H9 (cell line): Measurements from ENCODE around the gene UGT1A3. TPM values are rescaled to one million over a fixed set of nuclear protein-coding genes. Genes with fewer than 3 reads are reported as not detected.

Experiments used
- DNase-seq: peaks from one replicate; pipeline ENCODE4 v3.0.0-alpha.2; 2017
- H2AFZ ChIP-seq: one replicate; pipeline ENCODE4 v1.6.1; 2013; ENCODE audit warnings: mild to moderate bottlenecking, low read length, control low read depth, moderate library complexity
- H2AK5ac ChIP-seq: 2 replicates; pipeline ENCODE4 v1.6.1; 2013; ENCODE audit warnings: low read length, control low read depth, mixed read lengths; ENCODE audit not compliant: insufficient read length
- H2BK120ac ChIP-seq: one replicate; pipeline ENCODE4 v1.6.1; 2013; ENCODE audit warnings: low read depth, mild to moderate bottlenecking, low read length, control low read depth, inconsistent platforms; ENCODE audit not compliant: poor library complexity, severe bottlenecking
- H2BK12ac ChIP-seq: 2 replicates; pipeline ENCODE4 v1.6.1; 2013; ENCODE audit warnings: low read length, control low read depth, mixed read lengths, low read depth; ENCODE audit not compliant: insufficient read length
- H2BK15ac ChIP-seq: 2 replicates; pipeline ENCODE4 v1.6.1; 2013; ENCODE audit warnings: low read depth, low read length, control low read depth
- H2BK20ac ChIP-seq: one replicate; pipeline ENCODE4 v1.6.1; 2013; ENCODE audit warnings: low read depth, mild to moderate bottlenecking, low read length, control low read depth, inconsistent platforms; ENCODE audit not compliant: poor library complexity, severe bottlenecking
- H2BK5ac ChIP-seq: 2 replicates; pipeline ENCODE4 v1.6.1; 2013; ENCODE audit warnings: low read length, control low read depth, mixed read lengths; ENCODE audit not compliant: insufficient read length
- H3K14ac ChIP-seq: 2 replicates; pipeline ENCODE4 v1.6.1; 2013; ENCODE audit warnings: low read length, control low read depth; ENCODE audit not compliant: insufficient read depth
- H3K18ac ChIP-seq: 2 replicates; pipeline ENCODE4 v1.6.1; 2013; ENCODE audit warnings: low read depth, mild to moderate bottlenecking, mixed read lengths, low read length, control low read depth; ENCODE audit not compliant: insufficient read length
- H3K23ac ChIP-seq: 2 replicates; pipeline ENCODE4 v1.6.1; 2013; ENCODE audit warnings: low read length, control low read depth, mixed read lengths, low read depth; ENCODE audit not compliant: insufficient read length
- H3K23me2 ChIP-seq: 2 replicates; pipeline ENCODE4 v1.6.1; 2013; ENCODE audit warnings: low read depth, mild to moderate bottlenecking, mixed read lengths, low read length, control low read depth; ENCODE audit not compliant: insufficient read length, poor library complexity, severe bottlenecking
- H3K27ac ChIP-seq: 2 replicates; pipeline ENCODE4 v1.5.1; 2013; ENCODE audit warnings: low read length, control low read depth, mixed read lengths, low read depth; ENCODE audit not compliant: insufficient read length
- H3K27me3 ChIP-seq: 2 replicates; pipeline ENCODE4 v1.6.1; 2013; ENCODE audit warnings: low read length, control low read depth, inconsistent platforms; ENCODE audit not compliant: insufficient read depth
- H3K4ac ChIP-seq: 2 replicates; pipeline ENCODE4 v1.6.1; 2013; ENCODE audit warnings: low read depth, mild to moderate bottlenecking, control low read depth, inconsistent platforms, low read length, moderate library complexity
- H3K4me1 ChIP-seq: 2 replicates; pipeline ENCODE4 v1.6.1; 2013; ENCODE audit warnings: low read length, control low read depth, inconsistent platforms; ENCODE audit not compliant: insufficient read depth
- H3K4me2 ChIP-seq: 2 replicates; pipeline ENCODE4 v1.6.1; 2013; ENCODE audit warnings: low read length, control low read depth, mixed read lengths; ENCODE audit not compliant: insufficient read length, insufficient read depth
- H3K56ac ChIP-seq: 2 replicates; pipeline ENCODE4 v1.6.1; 2013; ENCODE audit warnings: low read depth, mild to moderate bottlenecking, mixed read lengths, low read length, control low read depth; ENCODE audit not compliant: insufficient read length
- H3K79me1 ChIP-seq: 2 replicates; pipeline ENCODE4 v1.6.1; 2013; ENCODE audit warnings: low read depth, mild to moderate bottlenecking, moderate library complexity, low read length, control low read depth, inconsistent platforms; ENCODE audit not compliant: insufficient read depth, poor library complexity, severe bottlenecking
- H3K79me2 ChIP-seq: 2 replicates; pipeline ENCODE4 v1.6.1; 2013; ENCODE audit warnings: low read length, control low read depth, inconsistent platforms; ENCODE audit not compliant: insufficient read depth
- H3K9ac ChIP-seq: 2 replicates; pipeline ENCODE4 v1.6.1; 2013; ENCODE audit warnings: low read length, control low read depth, mixed read lengths; ENCODE audit not compliant: insufficient read length; ENCODE audit errors: extremely low read depth
- H3K9me3 ChIP-seq: one replicate; pipeline ENCODE4 v1.6.1; 2013; ENCODE audit warnings: low read depth, low read length, inconsistent platforms; ENCODE audit not compliant: control insufficient read depth
- H3T11ph ChIP-seq: one replicate; pipeline ENCODE4 v1.6.1; 2013; ENCODE audit warnings: mild to moderate bottlenecking, low read length, control low read depth, inconsistent platforms
- H4K20me1 ChIP-seq: one replicate; pipeline ENCODE4 v1.6.1; 2013; ENCODE audit not compliant: control insufficient read depth, insufficient read length, insufficient read depth
- H4K5ac ChIP-seq: 2 replicates; pipeline ENCODE4 v1.6.1; 2013; ENCODE audit warnings: low read depth, mild to moderate bottlenecking, mixed read lengths, low read length, control low read depth; ENCODE audit not compliant: insufficient read length
- H4K8ac ChIP-seq: replicated peaks from 2 replicates; pipeline ENCODE4 v1.6.1; 2013; ENCODE audit warnings: low read length, control low read depth, mixed read lengths, low read depth; ENCODE audit not compliant: insufficient read length
- H4K91ac ChIP-seq: 2 replicates; pipeline ENCODE4 v1.6.1; 2013; ENCODE audit warnings: low read depth, mild to moderate bottlenecking, moderate library complexity, mixed read lengths, low read length, control low read depth; ENCODE audit not compliant: insufficient read length
- H3K27ac Mint-ChIP-seq, 3 experiments: 2 replicates in 2 of 3; 3 replicates in 1 of 3; pipeline ENCODE4 v1.8.0; 2020 to 2021; ENCODE audit warnings: mixed read lengths in 3 of 3, mild to moderate bottlenecking in 1 of 3, moderate library complexity in 1 of 3
- H3K27me3 Mint-ChIP-seq: 2 replicates; pipeline ENCODE4 v1.8.0; 2021; ENCODE audit warnings: low read depth, mild to moderate bottlenecking, moderate library complexity, mixed read lengths
- H3K36me3 Mint-ChIP-seq, 3 experiments: 2 replicates in 2 of 3; 3 replicates in 1 of 3; pipeline ENCODE4 v1.8.0; 2020 to 2021; ENCODE audit warnings: low read depth in 3 of 3, mixed read lengths in 3 of 3; ENCODE audit not compliant: insufficient read depth in 1 of 3
- H3K4me1 Mint-ChIP-seq, 2 experiments: 2 replicates each; pipeline ENCODE4 v1.8.0; 2020; ENCODE audit warnings: mixed read lengths in 2 of 2
- H3K4me3 Mint-ChIP-seq, 2 experiments: 2 replicates in 1 of 2; 3 replicates in 1 of 2; pipeline ENCODE4 v1.8.0; 2020 to 2021; ENCODE audit warnings: mild to moderate bottlenecking in 2 of 2, mixed read lengths in 2 of 2, moderate library complexity in 1 of 2
- H3K9me3 Mint-ChIP-seq, 2 experiments: 2 replicates in 1 of 2; 3 replicates in 1 of 2; pipeline ENCODE4 v1.8.0; 2020; ENCODE audit warnings: mild to moderate bottlenecking in 2 of 2, mixed read lengths in 2 of 2, moderate library complexity in 1 of 2
- WGBS: extraction: QIAGEN DNeasy Blood & Tissue Kit; methylation state at CpG from one replicate; pipeline ENCODE4 v1.1.7; 2013; ENCODE audit warnings: missing lambda C conversion rate, low lambda C conversion rate, mixed read lengths; ENCODE audit not compliant: insufficient read length; ENCODE audit errors: extremely low coverage; 5-methylcytosine and 5-hydroxymethylcytosine counted together
- total RNA-seq: library from RNA; stranded (reverse); gene quantifications from 2 replicates; pipeline ENCODE4 v1.2.1, GENCODE V29; 2021
- TF ChIP-seq, protein P1 (sequence below): fragments of 200-600 bp; sonication (generic); conservative IDR thresholded peaks from 3 replicates; pipeline ENCODE4 v1.8.0; 2021; ENCODE audit warnings: antibody characterized with exemption, mild to moderate bottlenecking

UGT1A3 gene
- total RNA-seq, 1 experiment from 2014 or later: not detected

DNA sequence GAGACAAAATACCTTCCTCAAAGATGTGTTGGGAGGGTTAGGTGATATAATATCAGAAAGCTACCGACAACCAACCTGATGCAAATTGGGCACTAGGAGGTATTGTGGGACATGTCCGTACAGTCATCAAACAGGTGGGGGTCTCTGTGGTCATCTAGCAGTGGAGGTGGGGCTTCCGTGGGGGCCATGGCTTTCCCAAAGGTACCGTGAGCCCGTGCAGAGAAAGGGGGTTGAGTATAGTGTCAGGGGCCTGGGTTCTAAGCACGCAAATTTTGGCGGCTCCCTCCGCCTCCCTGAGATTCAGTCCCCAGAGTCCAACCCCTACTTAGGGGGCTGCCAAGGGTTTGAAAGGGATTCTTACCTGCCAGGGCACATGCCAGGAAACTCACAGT is 92.9 kb downstream of the UGT1A3 start:
- peaks cover 1% of the 10 kb centered on the region; the same call in 1 of the 2 replicates for H3K27me3 Mint-ChIP-seq
- WGBS: no CpG with 5 or more reads among the region's 8 CpGs
- Histone ChIP-seq H3K18ac (no peak overlapping the region), H3K9ac (no peak overlapping the region), H4K5ac (no peak overlapping the region), H3K4ac (no peak overlapping the region), H3K4me1 (no peaks in the 10 kb centered on the region), H2AFZ (no peak overlapping the region), H3K23ac (no peak overlapping the region), H4K20me1 (no peaks in the 10 kb centered on the region), H3K27ac (no peak overlapping the region), H3K79me1 (no peaks in the 10 kb centered on the region), H2BK5ac (no peak overlapping the region), H2BK12ac (no peak overlapping the region), H2AK5ac (no peak overlapping the region), H4K91ac (no peak overlapping the region), H3K4me2 (no peak overlapping the region), H2BK20ac (no peak overlapping the region), H3K14ac (no peak overlapping the region; the same call in 1 of the 2 replicates), H3K9me3 (no peaks in the 10 kb centered on the region), H3T11ph (no peak overlapping the region), H2BK15ac (no peak overlapping the region), H3K79me2 (no peaks in the 10 kb centered on the region), H4K8ac (no peak overlapping the region), H2BK120ac (no peak overlapping the region), H3K27me3 (no peaks in the 10 kb centered on the region), H3K23me2 (no peaks in the 10 kb centered on the region), H3K56ac (no peak overlapping the region)
- no peak overlapping the region for H3K4me3 Mint-ChIP-seq
- H3K4me1 Mint-ChIP-seq: no peaks in the 10 kb centered on the region; a peak in 1 of 4 replicates
- TF ChIP-seq, protein P1, sequence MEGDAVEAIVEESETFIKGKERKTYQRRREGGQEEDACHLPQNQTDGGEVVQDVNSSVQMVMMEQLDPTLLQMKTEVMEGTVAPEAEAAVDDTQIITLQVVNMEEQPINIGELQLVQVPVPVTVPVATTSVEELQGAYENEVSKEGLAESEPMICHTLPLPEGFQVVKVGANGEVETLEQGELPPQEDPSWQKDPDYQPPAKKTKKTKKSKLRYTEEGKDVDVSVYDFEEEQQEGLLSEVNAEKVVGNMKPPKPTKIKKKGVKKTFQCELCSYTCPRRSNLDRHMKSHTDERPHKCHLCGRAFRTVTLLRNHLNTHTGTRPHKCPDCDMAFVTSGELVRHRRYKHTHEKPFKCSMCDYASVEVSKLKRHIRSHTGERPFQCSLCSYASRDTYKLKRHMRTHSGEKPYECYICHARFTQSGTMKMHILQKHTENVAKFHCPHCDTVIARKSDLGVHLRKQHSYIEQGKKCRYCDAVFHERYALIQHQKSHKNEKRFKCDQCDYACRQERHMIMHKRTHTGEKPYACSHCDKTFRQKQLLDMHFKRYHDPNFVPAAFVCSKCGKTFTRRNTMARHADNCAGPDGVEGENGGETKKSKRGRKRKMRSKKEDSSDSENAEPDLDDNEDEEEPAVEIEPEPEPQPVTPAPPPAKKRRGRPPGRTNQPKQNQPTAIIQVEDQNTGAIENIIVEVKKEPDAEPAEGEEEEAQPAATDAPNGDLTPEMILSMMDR: no peak
- DNase-seq: no peak
- H3K9me3 Mint-ChIP-seq: peaks cover 4 to 5% of the 10 kb centered on the region in 2 experiments; a peak in 4 of 5 replicates
- H3K36me3 Mint-ChIP-seq: no peaks in the 10 kb centered on the region
- H3K27ac Mint-ChIP-seq: no peak overlapping the region; a peak in 1 of 7 replicates
